Colonic mucosa (tissue), 4 donors: Measurements from ENCODE around the gene NFASC. TPM values are rescaled to one million over a fixed set of nuclear protein-coding genes. Genes with fewer than 3 reads are reported as not detected.

Experiments
- DNase-seq: peaks from one replicate; pipeline ENCODE4 v3.0.0-alpha.2; 2020
- H3K27ac ChIP-seq: fragments of 200-600 bp; one replicate; pipeline ENCODE4 v1.8.0; 2021
- H3K27me3 ChIP-seq: fragments of 200-600 bp; one replicate; pipeline ENCODE4 v1.8.0; 2021
- H3K36me3 ChIP-seq: fragments of 200-600 bp; one replicate; pipeline ENCODE4 v1.8.0; 2021
- H3K4me1 ChIP-seq: fragments of 200-600 bp; one replicate; pipeline ENCODE4 v1.8.0; 2021; ENCODE audit warnings: mild to moderate bottlenecking
- H3K4me3 ChIP-seq: fragments of 200-600 bp; one replicate; pipeline ENCODE4 v1.8.0; 2021
- H3K9ac ChIP-seq, 2 donors: one replicate each; pipeline ENCODE4 v1.7.0; 2013; ENCODE audit warnings: control low read depth in 2 of 2, low read depth in 2 of 2, low read length in 2 of 2
- H3K9me3 ChIP-seq: fragments of 200-600 bp; one replicate; pipeline ENCODE4 v1.8.0; 2021
- CTCF ChIP-seq: fragments of 200-600 bp; IDR thresholded peaks from one replicate; pipeline ENCODE4 v1.8.0; 2022; ENCODE audit warnings: antibody characterized with exemption, mild to moderate bottlenecking
- intact Hi-C: fragments of 100-400 bp; cut with DNase I; formaldehyde crosslinking; loops from one replicate; pipeline ENCODE4 v1.14.1; 2022
- total RNA-seq, 2 donors: library from RNA; stranded (reverse); fragmentation: NEBNext Ultra II Directional in 1 of 2; extraction: Animal tissue kit (Norgen Biotek cat#: 25700) in 1 of 2; gene quantifications; one replicate each; pipeline ENCODE4 v1.2.1, GENCODE V29; 2021
- donor health status: healthy.
- donor health status: DM: no; HTN: no; CAD: no.
- donor health status: DM: no; HTN: no; CAD: no.

Gene NFASC
- total RNA-seq, 2 donors from 2014 or later, result 12.1 to 13.9 TPM

- H3K27me3 ChIP-seq, result no peaks in the 10 kb centered on the region
- H3K4me1 ChIP-seq, result no peaks in the 10 kb centered on the region
- TF ChIP-seq CTCF, result no peak
Observed at GRCh38 chr1:204947338-204947737, 76.7 kb downstream of the NFASC start.

GRCh38 chr1:204947747-204948146 is 77.1 kb downstream of the NFASC start:
- Histone ChIP-seq H3K9ac (no peak overlapping the region), H3K27ac (no peak overlapping the region), H3K4me1 (no peaks in the 10 kb centered on the region), H3K27me3 (no peaks in the 10 kb centered on the region), H3K36me3 (no peaks in the 10 kb centered on the region), H3K9me3 (no peaks in the 10 kb centered on the region), H3K4me3 (no peak overlapping the region)
- intact Hi-C loops, result loop anchor here (10.0 kb wide), 1 partner anchor 383 kb away; no protein-coding TSS in a partner anchor
- no peak for DNase-seq
- TF ChIP-seq CTCF, result no peak

More at GRCh38 chr1:204947338-204947737, 76.7 kb downstream of the NFASC start:
- no peaks in the 10 kb centered on the region for H3K36me3 ChIP-seq
- DNase-seq, result no peak
- no peaks in the 10 kb centered on the region for H3K9me3 ChIP-seq
- intact Hi-C loops, result loop anchor here (10.0 kb wide), 1 partner anchor 383 kb away; no protein-coding TSS in a partner anchor
- H3K27ac ChIP-seq, result no peak overlapping the region
- H3K4me3 ChIP-seq, result no peak overlapping the region
- no peak overlapping the region for H3K9ac ChIP-seq

- Histone ChIP-seq H3K4me3 (no peak overlapping the region), H3K36me3 (no peaks in the 10 kb centered on the region), H3K9me3 (no peaks in the 10 kb centered on the region), H3K4me1 (no peaks in the 10 kb centered on the region), H3K9ac (no peak overlapping the region), H3K27me3 (no peaks in the 10 kb centered on the region), H3K27ac (no peak overlapping the region)
- TF ChIP-seq CTCF, result no peak
- no peak for DNase-seq
- intact Hi-C loops, result no loop called here
Observed at GRCh38 chr1:204950353-204951001, 79.8 kb downstream of the NFASC start.

GRCh38 chr1:204958317-204959307 is 88.0 kb downstream of the NFASC start:
- Histone ChIP-seq H3K36me3 (no peaks in the 10 kb centered on the region), H3K27ac (no peak overlapping the region)
- DNase-seq, result no peak

More at GRCh38 chr1:204958317-204959307, 88.0 kb downstream of the NFASC start:
- no peak overlapping the region for H3K4me3 ChIP-seq
- H3K9ac ChIP-seq, result no peak overlapping the region
- no peaks in the 10 kb centered on the region for H3K27me3 ChIP-seq
- intact Hi-C loops, result no loop called here
- no peak for TF ChIP-seq CTCF
- H3K4me1 ChIP-seq, result no peaks in the 10 kb centered on the region
- no peaks in the 10 kb centered on the region for H3K9me3 ChIP-seq
